ENCODE data around the gene NDUFAF2.

NDUFAF2 gene

GRCh38 chr5:61002611-61003355, 57.8 kb downstream of the NDUFAF2 start:
- H4K20me1 ChIP-seq (ENCODE audit: insufficient read depth), result no peaks in the 10 kb centered on the region
- H3K36me3 ChIP-seq (ENCODE audit: insufficient read depth), result no peaks in the 10 kb centered on the region; the same call in 1 of the 2 replicates
- no peak overlapping the region for H3K9ac ChIP-seq
- no peak overlapping the region for H3K4me2 ChIP-seq
- TF ChIP-seq CTCF (conservative IDR thresholded peaks at IDR 0.05; ENCODE audit: low read depth, low read length), result no peak
- no peaks in the 10 kb centered on the region for H3K27me3 ChIP-seq (ENCODE audit: insufficient read depth, low read depth)
- H3K4me3 ChIP-seq (IDR thresholded peaks at IDR 0.05; ENCODE audit: insufficient read depth, low read depth, low read length), result no peak overlapping the region
- H3K27ac ChIP-seq, result no peak overlapping the region
- H3K79me2 ChIP-seq (ENCODE audit: insufficient read depth, low read depth), result no peaks in the 10 kb centered on the region
- H2AFZ ChIP-seq (ENCODE audit: low read depth), result no peak overlapping the region
- H3K4me1 ChIP-seq (ENCODE audit: low read depth, poor library complexity, severe bottlenecking), result no peaks in the 10 kb centered on the region

GRCh38 chr5:61004448-61004847, 59.4 kb downstream of the NDUFAF2 start:
- Histone ChIP-seq H3K4me2 (no peak overlapping the region), H3K9ac (no peak overlapping the region), H3K4me3 (IDR thresholded peaks at IDR 0.05; ENCODE audit: insufficient read depth, low read depth, low read length) (no peak overlapping the region), H3K27ac (no peak overlapping the region), H4K20me1 (ENCODE audit: insufficient read depth) (no peaks in the 10 kb centered on the region), H3K36me3 (ENCODE audit: insufficient read depth) (no peaks in the 10 kb centered on the region; the same call in 1 of the 2 replicates), H3K27me3 (ENCODE audit: insufficient read depth, low read depth) (no peaks in the 10 kb centered on the region), H3K79me2 (ENCODE audit: insufficient read depth, low read depth) (no peaks in the 10 kb centered on the region), H2AFZ (ENCODE audit: low read depth) (no peak overlapping the region), H3K4me1 (ENCODE audit: low read depth, poor library complexity, severe bottlenecking) (no peaks in the 10 kb centered on the region)
- no peak for TF ChIP-seq CTCF (conservative IDR thresholded peaks at IDR 0.05; ENCODE audit: low read depth, low read length)

- Histone ChIP-seq H3K36me3 (ENCODE audit: insufficient read depth) (no peaks in the 10 kb centered on the region), H2AFZ (ENCODE audit: low read depth) (no peak overlapping the region), H3K79me2 (ENCODE audit: insufficient read depth, low read depth) (peaks cover 4% of the 10 kb centered on the region; the same call in 1 of the 2 replicates), H3K27ac (no peak overlapping the region), H4K20me1 (ENCODE audit: insufficient read depth) (no peaks in the 10 kb centered on the region), H3K27me3 (ENCODE audit: insufficient read depth, low read depth) (no peaks in the 10 kb centered on the region), H3K9ac (no peak overlapping the region), H3K4me3 (IDR thresholded peaks at IDR 0.05; ENCODE audit: insufficient read depth, low read depth, low read length) (no peak overlapping the region), H3K4me1 (ENCODE audit: low read depth, poor library complexity, severe bottlenecking) (no peaks in the 10 kb centered on the region), H3K4me2 (no peak overlapping the region)
- no peak for TF ChIP-seq CTCF (conservative IDR thresholded peaks at IDR 0.05; ENCODE audit: low read depth, low read length)
Measured at GRCh38 chr5:61009907-61010306, 64.9 kb downstream of the NDUFAF2 start.

- Histone ChIP-seq H3K27me3 (ENCODE audit: insufficient read depth, low read depth) (no peaks in the 10 kb centered on the region), H3K9ac (no peak overlapping the region), H4K20me1 (ENCODE audit: insufficient read depth) (no peaks in the 10 kb centered on the region), H3K79me2 (ENCODE audit: insufficient read depth, low read depth) (peaks cover 4% of the 10 kb centered on the region; the same call in 1 of the 2 replicates), H3K4me1 (ENCODE audit: low read depth, poor library complexity, severe bottlenecking) (no peaks in the 10 kb centered on the region), H2AFZ (ENCODE audit: low read depth) (no peak overlapping the region), H3K4me3 (IDR thresholded peaks at IDR 0.05; ENCODE audit: insufficient read depth, low read depth, low read length) (no peak overlapping the region), H3K27ac (no peak overlapping the region), H3K36me3 (ENCODE audit: insufficient read depth) (no peaks in the 10 kb centered on the region), H3K4me2 (no peak overlapping the region)
- no peak for TF ChIP-seq CTCF (conservative IDR thresholded peaks at IDR 0.05; ENCODE audit: low read depth, low read length)
Measured at GRCh38 chr5:61010467-61011454, 65.8 kb downstream of the NDUFAF2 start.
